ENCODE results near the gene IQCK. TPM values are rescaled to one million over a fixed set of nuclear protein-coding genes. Genes with fewer than 3 reads are reported as not detected.

Gene IQCK
- total RNA-seq, 1 donor = 13.4 TPM

DNA sequence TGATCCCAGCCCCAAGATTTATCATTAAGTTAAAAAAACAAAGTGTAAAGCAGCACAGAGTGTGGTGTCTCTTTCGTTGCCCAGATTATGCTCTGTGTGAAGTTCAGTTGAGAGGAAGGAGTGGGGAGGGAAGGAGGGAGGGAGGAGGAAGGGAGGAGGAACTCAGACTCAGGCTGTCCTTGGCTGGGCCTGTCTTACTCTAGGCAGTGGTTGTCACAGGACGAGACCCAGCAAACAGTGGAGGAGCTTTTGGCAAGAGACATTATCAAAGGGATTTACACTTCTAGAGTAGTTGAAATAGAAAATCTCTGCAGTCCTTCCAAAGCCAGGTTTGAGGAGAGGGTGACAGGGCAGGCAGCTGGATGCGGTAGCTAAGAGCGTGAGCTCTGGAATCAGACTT is 27.9 kb upstream of the IQCK start:
- no peak overlapping the region for H3K4me3 ChIP-seq (ENCODE audit: low read depth, low read length)
- DNase-seq (ENCODE audit: low read depth) = no peak
- TF ChIP-seq, protein P1, sequence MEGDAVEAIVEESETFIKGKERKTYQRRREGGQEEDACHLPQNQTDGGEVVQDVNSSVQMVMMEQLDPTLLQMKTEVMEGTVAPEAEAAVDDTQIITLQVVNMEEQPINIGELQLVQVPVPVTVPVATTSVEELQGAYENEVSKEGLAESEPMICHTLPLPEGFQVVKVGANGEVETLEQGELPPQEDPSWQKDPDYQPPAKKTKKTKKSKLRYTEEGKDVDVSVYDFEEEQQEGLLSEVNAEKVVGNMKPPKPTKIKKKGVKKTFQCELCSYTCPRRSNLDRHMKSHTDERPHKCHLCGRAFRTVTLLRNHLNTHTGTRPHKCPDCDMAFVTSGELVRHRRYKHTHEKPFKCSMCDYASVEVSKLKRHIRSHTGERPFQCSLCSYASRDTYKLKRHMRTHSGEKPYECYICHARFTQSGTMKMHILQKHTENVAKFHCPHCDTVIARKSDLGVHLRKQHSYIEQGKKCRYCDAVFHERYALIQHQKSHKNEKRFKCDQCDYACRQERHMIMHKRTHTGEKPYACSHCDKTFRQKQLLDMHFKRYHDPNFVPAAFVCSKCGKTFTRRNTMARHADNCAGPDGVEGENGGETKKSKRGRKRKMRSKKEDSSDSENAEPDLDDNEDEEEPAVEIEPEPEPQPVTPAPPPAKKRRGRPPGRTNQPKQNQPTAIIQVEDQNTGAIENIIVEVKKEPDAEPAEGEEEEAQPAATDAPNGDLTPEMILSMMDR (IDR thresholded peaks at IDR 0.05; ENCODE audit: insufficient read depth, low read depth, low read length) = no peak

DNA sequence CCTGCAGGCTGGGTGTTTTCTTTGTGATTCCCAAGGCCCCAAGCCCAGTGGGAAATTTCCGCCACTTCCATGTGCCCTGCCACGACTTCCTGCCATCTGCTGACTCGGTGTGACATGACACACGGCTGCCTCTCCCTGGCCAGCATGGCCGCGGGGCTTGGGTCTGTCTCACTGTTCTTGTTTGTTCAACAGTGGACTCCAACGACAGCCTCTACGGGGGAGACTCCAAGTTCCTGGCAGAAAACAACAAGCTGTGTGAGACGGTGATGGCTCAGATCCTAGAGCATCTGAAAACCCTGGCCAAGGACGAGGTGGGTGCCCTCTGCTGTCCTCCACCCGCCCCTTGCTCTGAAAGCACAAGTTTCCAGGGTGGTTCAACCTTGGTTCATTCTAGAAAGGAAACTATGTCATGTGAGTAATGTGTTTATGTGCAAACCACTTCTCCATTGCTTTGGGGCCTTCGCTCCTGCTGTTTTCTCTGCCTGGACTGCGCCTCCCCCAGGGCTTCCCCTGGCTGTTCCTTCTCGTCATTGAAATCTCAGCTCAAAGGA is 26.8 kb upstream of the IQCK start:
- TF ChIP-seq, protein P1 (IDR thresholded peaks at IDR 0.05; ENCODE audit: insufficient read depth, low read depth, low read length) = no peak
- H3K4me3 ChIP-seq (ENCODE audit: low read depth, low read length) = no peak overlapping the region
- DNase-seq (ENCODE audit: low read depth) = no peak

DNA sequence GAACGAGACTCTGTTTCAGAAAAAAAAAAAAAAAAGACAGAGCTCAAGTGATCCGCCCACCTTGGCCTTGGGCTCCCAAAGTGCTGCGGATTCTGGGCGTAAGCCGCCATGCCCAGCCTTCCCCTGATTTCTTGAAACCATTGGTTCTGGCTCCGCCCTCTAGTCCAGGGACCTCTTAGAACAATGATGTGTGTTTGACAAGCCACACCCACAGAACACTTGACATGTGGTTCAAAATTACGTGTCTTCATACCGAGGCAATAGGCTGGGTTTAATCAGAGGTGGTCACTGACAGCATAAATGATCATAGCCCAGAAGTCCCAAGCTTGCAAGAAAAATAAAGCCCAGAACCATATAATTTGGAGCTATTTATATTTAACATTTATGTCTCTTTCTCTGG is 23.1 kb upstream of the IQCK start:
- TF ChIP-seq, protein P1 (IDR thresholded peaks at IDR 0.05; ENCODE audit: insufficient read depth, low read depth, low read length) = no peak
- no peak for DNase-seq (ENCODE audit: low read depth)
- H3K4me3 ChIP-seq (ENCODE audit: low read depth, low read length) = no peak overlapping the region

DNA sequence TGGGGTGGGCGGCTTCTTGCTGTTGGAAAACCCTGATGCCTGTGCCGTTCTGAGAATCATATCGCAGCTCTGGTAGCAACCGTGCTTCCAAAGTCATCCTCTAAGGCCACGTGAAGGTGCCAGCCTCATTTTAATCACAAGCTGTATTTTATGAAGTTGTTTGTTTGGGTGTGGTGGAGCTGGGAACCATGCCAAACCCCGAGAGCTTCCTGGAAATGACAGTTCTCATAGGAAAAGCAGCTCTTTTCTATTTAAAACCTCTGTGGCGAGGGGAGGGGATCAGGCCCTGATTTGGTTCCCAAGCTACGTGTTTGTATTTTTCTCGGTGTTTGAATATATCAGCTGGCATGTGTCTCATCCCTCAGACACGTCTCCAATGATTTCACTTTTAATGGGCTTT is 21.7 kb upstream of the IQCK start:
- DNase-seq (ENCODE audit: low read depth) = peak; percentile 98
- no peak overlapping the region for H3K4me3 ChIP-seq (ENCODE audit: low read depth, low read length)
- TF ChIP-seq, protein P1 (IDR thresholded peaks at IDR 0.05; ENCODE audit: insufficient read depth, low read depth, low read length) = no peak

DNA sequence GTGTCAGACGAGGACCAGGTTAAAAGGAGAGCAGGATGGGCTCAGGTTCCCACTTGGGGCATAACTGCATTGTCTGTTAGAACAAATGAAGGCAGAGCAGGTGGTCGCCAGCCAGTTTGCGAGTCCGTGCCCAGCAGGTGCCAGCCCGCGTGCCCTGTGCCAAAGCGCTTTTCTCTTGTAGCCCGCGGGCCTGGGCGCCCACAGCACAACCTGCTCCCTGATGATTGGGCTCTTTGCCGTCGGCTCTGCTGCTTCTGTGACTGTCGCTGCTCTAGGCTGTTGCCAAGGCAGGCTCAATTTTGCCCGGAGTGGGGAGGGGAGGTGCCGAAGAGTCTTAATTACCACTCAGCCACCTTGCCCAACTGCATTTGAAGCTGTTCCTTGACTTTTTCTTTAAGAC is 21.1 kb upstream of the IQCK start:
- TF ChIP-seq, protein P1 (IDR thresholded peaks at IDR 0.05; ENCODE audit: insufficient read depth, low read depth, low read length) = no peak
- no peak for DNase-seq (ENCODE audit: low read depth)

DNA sequence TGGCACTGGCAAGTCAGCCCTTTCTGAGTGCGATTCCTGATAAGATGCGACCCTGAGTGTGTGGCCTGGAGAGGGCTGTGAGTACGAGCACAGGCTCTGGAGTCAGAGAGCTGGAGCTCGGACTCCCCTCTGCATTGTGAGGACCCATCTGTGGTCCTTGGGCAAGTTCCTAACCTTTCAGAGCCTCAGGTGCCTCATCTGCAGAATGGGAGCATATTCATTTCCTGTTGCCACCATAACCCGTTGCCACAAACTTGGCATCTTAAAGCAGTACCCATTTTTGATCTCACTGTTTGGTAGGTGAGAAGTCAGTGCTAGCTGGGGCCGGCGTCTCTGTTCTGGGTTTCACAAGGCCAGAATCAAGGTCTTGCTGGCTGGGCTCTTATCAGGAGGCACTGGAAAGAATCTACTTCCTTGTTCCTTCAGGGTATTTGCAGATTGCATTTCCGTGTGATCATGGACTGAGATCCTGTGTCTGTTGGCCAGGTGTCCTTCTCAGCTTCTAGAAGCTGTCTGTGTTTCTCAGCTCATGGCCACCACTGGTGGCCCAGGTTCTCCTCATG is 20.2 kb upstream of the IQCK start:
- DNase-seq (ENCODE audit: low read depth) = no peak
- H3K4me3 ChIP-seq (ENCODE audit: low read depth, low read length) = no peak overlapping the region
- TF ChIP-seq, protein P1 (IDR thresholded peaks at IDR 0.05; ENCODE audit: insufficient read depth, low read depth, low read length) = no peak

More for the DNA sequence above, 21.1 kb upstream of the IQCK start:
- no peak overlapping the region for H3K4me3 ChIP-seq (ENCODE audit: low read depth, low read length)

Measured in fibroblast of villous mesenchyme (primary cell).